SK-MEL-5 (cell line): ENCODE measurements around the gene PRKCA. TPM values are rescaled to one million over a fixed set of nuclear protein-coding genes. Genes with fewer than 3 reads are reported as not detected.
A peak's percentile ranks its signal among the peaks of the same experiment; 100 is the strongest.
"Not testable (repeated sequence)": the region's sequence is repeated elsewhere in the genome, so short reads cannot be mapped to it uniquely, and the experiment has no call there.

ENCODE experiments used
- DNase-seq: peaks from one replicate; pipeline ENCODE4 v3.0.0-alpha.2; 2016; ENCODE audit warnings: low read depth, low spot score
- in situ Hi-C: cut with HindIII; loops from 2 replicates; pipeline ENCODE4 v1.10.0; 2016; ENCODE audit warnings: low sequenced_read_pairs, high pct_unique_total_duplicates, low pct_unique_long_range_greater_than_20kb
- total RNA-seq: library from RNA; depleted of rRNA; stranded (reverse); fragments of >200 nt; shearing (Covaris generic); gene quantifications from 2 replicates; pipeline ENCODE4 v1.2.3, GENCODE V29; 2014

The PRKCA gene
- total RNA-seq, 1 experiment from 2014 or later, result 7.3 TPM

DNA sequence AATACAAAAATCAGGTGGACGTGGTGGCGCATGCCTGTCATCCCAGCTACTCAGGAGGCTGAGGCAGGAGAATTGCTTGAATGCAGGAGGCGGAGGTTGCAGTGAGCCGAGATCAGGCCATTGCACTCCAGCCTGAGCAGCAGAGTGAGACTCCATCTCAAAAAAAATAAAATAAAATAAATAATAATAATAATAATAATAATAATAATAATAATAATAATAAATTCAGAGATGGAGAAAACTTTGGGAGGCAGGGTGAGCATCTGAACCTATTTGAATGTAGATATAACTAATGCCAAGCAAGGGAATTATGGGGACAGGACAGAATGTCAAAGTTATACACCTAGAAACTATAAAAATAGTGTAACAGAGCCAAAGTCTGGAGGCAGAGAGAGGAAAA is 39.9 kb downstream of the PRKCA start:
- in situ Hi-C loops, result not testable (repeated sequence)

DNA sequence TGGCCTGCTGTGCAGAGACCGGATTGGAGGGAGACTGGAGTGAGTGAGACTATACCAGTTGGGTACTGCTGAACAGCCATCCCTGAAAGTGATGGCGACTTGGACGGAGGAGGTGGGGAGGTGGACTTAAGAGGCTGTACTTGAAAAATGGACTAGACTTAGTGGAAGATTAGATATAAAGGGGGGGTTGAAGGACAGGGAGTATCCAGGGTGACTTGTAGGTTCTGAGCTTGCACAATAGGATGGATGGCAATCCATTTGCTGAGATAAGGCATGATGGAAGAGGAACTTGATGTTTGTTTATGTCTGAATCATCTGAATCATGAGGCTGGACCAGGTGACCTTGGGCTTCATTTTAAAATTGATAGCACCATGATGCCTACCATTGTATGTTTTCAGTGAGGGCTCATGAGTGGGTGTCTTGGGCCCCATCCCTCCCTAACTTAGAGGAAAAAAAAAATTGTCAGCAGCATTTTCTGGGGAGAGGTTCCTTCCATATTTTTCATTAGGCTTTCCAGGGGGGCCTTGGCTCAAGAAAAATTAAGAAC is 41.2 kb downstream of the PRKCA start:
- no peak for DNase-seq
- in situ Hi-C loops, result no loop called here

More for the DNA sequence above, 39.9 kb downstream of the PRKCA start:
- DNase-seq, result not testable (repeated sequence)

DNA sequence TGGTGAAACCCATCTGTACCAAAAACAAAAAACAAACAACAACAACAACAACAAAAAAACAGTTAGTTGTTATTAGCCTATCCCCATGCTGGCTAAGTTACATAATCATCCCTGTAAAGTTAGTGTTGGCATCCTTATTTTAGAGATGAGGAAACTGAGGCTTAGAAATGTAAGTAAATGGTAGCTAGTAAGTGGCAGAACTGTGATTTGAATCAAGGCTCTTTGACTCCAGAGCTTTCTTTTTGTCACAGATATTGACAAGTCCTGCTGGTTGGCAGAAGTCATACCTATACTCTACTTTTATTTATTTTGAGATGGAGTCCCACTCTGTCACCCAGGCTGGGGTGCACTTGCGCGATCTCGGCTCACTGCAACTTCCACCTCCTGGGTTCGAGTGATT is 42.1 kb downstream of the PRKCA start:
- in situ Hi-C loops, result no loop called here
- DNase-seq, result no peak

DNA sequence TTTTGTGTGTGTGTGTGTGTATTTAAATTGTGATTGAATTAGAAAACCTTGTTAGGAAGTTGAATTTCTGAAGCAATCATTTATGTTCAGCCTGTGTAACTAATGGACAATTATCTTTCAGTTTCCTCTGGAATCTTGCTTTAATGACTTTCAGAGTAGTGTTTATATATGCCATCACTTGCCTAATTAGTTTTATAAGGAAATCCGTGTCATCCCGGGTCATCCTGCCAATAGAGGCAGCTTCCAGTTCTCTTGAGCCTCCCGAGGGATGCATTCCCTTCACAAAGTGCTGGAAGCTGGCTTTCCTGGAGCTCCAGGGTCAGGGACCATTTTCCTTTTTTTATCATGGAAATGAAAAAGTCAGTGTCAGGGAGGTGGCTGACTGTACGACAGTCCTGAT is 42.9 kb downstream of the PRKCA start:
- DNase-seq, result no peak

DNA sequence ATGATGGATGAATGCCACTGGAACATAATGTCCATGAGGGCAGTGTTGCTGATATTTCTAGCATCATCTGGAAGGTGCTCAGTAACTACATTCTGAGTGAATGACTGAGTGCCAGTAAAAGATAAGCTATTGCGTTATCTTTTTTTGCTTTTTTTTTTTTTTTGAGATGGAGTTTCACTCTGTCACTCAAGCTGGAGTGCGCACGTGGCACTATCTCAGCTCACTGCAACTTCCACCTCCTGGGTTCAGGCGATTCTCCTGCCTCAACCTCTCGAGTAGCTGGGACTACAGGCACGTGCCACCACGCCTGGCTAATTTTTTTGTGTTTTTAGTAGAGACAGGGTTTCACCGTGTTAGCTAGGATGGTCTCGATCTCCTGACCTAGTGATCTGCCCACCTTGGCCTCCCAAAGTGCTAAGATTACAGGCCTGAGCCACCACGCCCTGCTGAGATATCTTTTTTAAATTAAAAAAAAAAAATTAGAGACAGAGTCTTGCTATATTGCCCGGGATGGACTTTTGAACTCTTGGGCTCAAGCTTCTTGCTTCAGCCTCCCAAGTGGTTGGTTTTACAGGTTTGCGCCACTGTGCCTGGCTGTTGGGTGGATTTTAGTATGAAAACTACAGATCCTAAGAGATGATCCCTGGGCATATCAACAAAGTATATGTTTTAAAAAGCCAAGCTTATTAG is 43.7 kb downstream of the PRKCA start:
- in situ Hi-C loops, DNase-seq: not testable (repeated sequence)

More for the DNA sequence above, 42.9 kb downstream of the PRKCA start:
- in situ Hi-C loops, result no loop called here

DNA sequence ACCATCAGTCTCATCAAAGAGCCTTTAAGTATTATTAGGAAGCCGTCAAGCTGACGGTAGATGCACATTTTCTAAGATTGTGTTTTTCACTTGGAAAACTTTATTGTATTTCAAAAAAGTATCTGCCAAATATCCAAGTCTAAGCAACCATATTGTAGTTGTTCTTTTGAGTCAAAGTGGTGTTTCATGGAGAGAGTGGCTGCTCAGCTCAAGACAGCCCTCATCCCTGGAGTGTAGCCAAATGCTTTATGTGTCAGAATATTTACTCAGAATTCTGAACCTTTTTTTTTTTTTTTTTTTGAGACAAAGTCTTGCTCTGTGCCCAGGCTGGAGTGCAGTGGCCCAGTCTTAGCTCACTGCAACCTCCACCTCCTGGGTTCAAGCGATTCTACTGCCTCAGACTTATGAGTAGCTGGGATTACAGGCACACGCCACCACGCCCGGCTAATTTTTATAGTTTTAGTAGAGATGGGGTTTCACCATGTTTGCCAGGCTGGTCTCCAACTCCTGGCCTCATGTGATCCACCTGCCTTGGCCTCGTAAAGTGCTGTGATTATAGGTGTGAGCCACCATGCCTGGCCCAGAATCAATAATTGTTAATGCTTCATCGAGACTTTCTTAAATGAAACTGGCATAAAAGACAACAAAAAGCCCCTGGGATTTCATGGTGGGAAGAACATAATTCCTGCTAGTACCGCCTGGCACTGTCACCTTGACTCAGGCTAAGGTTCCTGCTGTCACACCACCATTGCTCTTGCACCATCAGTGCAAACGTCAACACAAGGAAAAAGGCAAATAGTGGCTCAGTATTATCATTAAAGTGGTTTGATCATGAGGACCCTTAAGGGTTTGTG is 45.5 kb downstream of the PRKCA start:
- in situ Hi-C loops, result no loop called here
- DNase-seq, result no peak

DNA sequence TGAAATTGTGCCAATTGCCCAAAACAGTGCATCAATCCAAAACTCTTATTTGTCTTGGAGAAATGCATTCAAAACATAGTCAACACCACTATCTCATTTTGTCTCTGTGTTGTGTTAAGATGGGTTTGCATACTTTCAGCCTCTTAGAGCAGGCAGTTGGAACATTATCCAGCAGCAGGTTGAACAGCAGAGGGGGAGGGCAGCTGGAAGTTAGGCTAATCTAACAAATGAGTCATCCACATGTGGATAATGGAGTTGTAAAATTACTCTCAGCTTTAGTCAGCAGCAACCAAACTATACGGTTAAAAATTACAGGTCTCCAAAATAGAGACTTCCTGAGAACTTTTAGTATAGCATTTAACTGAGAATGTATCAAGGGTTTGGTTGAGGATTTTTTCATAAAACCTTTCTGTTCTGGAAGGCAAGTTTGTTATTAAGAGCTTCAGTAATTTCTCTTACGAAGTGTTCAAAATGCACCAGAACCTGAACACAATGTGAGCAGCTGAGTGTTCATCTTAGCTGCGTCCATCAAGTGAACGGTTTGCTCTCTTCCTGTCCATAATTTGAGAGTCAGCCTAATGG is 46.3 kb downstream of the PRKCA start:
- in situ Hi-C loops, result no loop called here
- DNase-seq, result peak; percentile 28

DNA sequence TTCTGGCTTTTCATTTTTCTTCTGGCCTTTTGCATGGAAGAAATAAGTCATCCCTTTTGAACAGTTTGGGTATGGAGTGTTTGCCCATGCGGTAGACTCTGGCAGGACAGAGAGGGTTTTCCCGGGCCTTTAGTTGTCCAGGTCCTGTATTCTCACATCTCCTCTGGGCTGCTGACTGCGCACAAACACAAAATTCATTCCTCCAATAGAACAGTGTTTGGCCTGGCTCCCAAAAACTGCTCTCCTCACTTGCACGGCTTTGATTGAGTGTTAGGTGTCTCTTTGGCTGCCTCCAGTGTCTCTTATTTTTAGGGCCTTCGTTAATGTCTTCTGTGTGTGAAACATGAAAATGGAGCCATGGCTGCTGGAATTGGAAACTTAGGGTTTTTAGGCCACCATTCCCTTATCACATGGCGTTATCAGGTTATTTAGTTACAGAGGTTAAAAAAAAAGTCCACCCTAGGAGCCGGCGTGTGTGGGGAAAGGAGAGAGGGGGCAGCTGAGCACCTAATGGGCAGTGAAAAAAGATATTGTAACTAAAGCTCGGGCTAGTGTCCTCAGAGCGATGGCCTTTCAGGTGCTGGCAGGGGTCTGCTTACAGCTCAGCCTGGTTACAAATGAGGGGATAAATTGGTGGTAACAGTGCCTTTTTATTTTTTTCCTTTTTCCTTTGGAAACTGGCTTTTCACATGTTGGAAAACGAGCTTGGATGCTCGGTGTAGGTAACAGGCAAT is 47.3 kb downstream of the PRKCA start:
- no peak for DNase-seq
- in situ Hi-C loops, result no loop called here

DNA sequence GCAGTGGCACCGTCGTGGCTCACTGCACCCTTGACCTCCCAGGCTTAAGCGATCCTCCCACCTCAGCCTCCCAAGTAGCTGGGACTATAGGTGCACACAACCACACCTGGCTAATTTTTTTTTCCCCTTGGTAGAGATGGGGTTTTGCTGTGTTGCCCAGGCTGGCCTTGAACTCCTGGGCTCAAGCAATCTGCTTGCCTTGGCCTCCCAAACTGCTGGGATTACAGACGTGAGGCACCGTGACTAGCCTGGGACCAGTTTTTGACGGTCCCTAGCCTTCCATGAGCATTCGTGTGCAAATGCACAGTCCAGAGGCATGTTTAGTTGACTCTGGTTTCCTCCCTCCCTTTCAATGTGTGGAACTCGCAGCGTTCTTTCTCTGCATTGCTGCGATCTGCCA is 48.2 kb downstream of the PRKCA start:
- in situ Hi-C loops, DNase-seq: not testable (repeated sequence)

DNA sequence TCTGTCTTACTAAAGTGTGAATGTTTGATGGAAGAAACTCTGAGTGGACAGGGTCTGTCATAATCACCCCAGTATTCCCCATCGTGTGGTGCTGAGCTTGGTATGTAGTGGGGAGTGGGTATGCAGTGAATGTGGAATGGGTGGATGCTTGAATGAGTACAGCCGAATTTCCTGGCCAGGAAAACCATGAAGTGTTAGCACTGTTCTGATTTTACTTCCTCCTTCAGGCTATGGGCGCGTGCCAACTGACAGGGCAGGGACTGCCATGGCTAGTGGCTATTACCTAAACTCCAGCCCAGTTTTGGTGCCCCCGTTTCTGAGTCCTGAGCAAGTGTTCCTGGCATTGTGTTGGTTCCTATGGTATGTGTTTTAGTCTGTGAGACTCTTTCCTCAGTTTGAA is 48.6 kb downstream of the PRKCA start:
- DNase-seq, result no peak
- in situ Hi-C loops, result no loop called here

DNA sequence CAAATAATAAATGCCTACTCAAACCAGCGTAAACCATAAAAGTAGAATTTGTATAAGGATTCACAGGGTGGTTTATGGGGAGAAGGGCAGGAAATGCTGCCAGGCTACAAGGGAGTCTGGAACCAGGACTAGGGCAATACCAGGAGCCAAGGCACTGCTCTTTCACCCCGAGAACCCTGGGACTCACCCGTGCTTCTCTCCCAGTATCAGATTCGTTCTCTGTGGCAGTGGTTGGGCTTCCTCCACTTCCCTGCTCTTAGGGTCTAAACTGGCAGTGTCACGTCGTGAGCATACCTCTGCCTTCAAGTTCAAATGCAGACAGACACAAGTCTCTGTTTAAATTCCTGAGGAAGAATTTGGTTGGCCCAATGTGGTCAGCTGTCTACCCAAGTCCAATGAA is 49.3 kb downstream of the PRKCA start:
- in situ Hi-C loops, result no loop called here
- DNase-seq, result no peak

DNA sequence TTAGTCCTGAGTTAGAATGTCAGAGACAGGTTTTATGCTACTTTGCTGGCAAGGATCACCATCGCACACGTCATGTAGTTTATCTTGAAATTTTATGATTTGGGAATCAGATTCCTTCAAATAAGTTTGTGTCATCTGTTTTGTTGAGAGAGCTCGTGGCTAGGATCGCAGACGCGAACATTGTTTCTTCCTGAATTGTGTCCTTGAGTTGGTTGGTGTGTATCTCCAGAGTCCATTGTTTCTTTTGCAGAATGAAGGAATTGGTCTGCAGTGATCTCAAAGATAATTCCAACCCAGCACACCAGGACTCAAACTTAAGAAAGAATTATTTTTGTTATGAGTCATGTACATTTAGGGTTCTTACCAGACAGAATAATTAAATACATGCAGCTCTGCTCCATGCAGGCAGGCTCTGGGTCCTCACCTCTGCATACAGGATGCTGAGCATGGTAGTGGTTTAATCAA is 51.6 kb downstream of the PRKCA start:
- in situ Hi-C loops, result no loop called here
- no peak for DNase-seq

DNA sequence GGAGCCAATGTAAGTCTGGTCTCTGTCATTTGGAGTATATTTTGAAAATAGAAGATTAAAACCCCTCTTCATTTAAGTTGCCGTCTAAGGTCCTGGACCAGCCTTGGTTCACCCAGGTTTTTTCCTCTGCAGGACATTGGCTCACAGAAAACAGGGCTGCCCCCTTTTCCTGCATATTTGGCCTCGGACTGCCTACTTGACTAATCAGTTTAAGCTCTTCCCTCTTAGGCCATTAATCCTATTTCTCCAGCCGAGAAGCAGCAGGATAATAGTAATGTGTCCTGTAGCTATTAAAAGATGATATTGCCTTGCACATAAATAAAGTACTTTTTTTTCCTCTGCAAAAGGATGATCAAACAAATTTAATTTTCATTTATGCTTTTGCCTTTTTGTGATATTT is 52.1 kb downstream of the PRKCA start:
- in situ Hi-C loops, result no loop called here
- no peak for DNase-seq

DNA sequence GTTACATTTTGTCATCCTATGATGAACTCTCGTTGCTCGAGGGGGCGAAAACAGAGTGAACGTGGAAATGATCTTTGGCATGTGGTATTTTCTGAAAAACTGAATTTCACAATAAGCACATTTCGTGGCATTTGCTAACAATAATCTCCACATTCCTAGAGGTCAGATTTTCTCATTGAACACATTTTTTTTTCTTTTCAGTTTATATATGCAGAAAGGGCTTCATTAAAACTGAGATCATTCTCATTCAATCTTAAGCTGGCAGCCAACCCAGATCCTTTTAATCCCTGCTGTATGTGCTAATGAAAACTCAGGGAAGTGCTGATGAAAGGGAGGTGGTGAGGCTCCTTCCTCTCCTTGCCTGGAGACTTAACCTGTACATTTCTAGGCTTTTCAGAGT is 52.6 kb downstream of the PRKCA start:
- in situ Hi-C loops, result no loop called here
- DNase-seq, result no peak

DNA sequence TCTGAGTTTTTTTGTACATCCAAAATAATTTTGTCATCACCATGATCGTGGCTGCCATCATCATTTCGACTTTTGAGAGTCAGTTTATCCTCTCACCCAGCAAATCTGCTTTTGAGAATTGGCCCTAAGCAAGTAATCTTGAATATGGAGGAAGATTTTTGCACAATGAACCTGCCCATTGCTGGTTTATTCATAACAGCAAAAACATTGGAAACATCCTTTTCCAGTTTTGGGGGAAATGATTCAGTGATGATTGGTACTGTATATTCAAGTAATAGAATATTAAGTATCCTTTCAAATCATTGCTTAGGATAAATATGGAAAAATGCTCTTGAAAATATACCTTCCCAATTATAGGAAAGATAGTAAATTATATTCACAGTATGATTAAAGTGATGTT is 53.1 kb downstream of the PRKCA start:
- in situ Hi-C loops, result no loop called here
- DNase-seq, result no peak

DNA sequence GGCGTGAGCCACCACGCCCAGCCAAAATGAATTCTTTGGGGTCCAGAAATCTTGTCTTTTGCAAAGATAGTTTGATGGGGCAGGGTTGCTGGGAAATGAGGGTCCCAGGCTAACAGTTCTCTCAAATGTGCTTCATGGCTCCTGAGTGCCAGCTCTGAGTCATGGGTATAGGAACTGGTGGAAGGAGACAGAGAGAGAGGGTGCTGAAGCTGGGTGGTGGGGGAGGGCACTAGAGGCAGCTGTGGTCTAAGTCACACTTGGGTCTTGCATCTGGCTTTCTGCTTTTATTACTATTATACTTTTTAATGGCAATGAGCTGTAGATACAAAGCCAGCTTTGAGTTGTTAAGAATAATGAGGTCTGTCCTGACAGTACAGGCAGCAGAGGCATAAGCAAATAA is 54.6 kb downstream of the PRKCA start:
- in situ Hi-C loops, result no loop called here
- no peak for DNase-seq

DNA sequence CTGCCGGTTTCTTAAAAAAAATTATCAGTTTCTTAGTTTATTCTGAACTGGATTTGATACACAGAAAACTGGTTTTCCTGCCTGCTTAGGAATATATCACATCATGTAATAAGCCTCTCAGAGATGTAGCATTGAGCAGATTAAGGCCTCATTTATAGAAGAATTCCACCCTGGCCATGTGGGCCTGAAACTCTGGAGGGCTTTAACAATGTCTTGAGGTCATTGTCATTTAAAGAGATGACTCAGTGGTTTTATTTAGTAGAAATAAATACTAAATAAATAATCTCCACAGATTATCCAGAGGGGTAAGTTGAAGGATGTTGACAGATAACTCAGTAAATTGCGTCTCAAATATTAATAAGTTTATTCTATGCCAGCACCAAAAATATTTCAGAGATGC is 56.9 kb downstream of the PRKCA start:
- DNase-seq, result no peak
- in situ Hi-C loops, result no loop called here
